Smooth muscle cell (in vitro differentiated cells): ENCODE measurements around the gene NARS2. TPM values are rescaled to one million over a fixed set of nuclear protein-coding genes. Genes with fewer than 3 reads are reported as not detected.

ENCODE experiments used
- DNase-seq: peaks from one replicate; lab custom pipeline; 2025; ENCODE audit not compliant: unreplicated experiment; lab: John Stamatoyannopoulos, UW
- H2AFZ ChIP-seq: fragments of 200-600 bp; sonication (generic); 2 replicates; pipeline ENCODE4 v1.6.0; 2016; ENCODE audit warnings: antibody characterized with exemption, low read depth, mild to moderate bottlenecking
- H3F3A ChIP-seq: fragments of 200-600 bp; sonication (generic); 2 replicates; pipeline ENCODE4 v1.6.0; 2017; ENCODE audit warnings: antibody characterized with exemption, low read depth
- H3K27ac ChIP-seq: fragments of 200-600 bp; sonication (generic); 2 replicates; pipeline ENCODE4 v1.5.1; 2016; ENCODE audit warnings: low read depth, mild to moderate bottlenecking
- H3K27me3 ChIP-seq: fragments of 200-600 bp; sonication (generic); 2 replicates; pipeline ENCODE4 v1.6.1; 2016; ENCODE audit warnings: low read depth, mild to moderate bottlenecking
- H3K36me3 ChIP-seq: fragments of 200-600 bp; sonication (generic); 2 replicates; pipeline ENCODE4 v1.5.1; 2016; ENCODE audit warnings: low read depth
- H3K4me1 ChIP-seq: fragments of 200-600 bp; sonication (generic); 2 replicates; pipeline ENCODE4 v1.5.1; 2016; ENCODE audit warnings: low read depth
- H3K4me2 ChIP-seq: fragments of 200-600 bp; sonication (generic); 2 replicates; pipeline ENCODE4 v1.6.0; 2016; ENCODE audit warnings: mild to moderate bottlenecking
- H3K4me3 ChIP-seq: fragments of 200-600 bp; sonication (generic); 2 replicates; pipeline ENCODE4 v1.5.1; 2016; ENCODE audit warnings: mild to moderate bottlenecking
- H3K79me2 ChIP-seq: fragments of 200-600 bp; sonication (generic); 2 replicates; pipeline ENCODE4 v1.6.0; 2016; ENCODE audit warnings: low read depth, mild to moderate bottlenecking
- H3K9ac ChIP-seq: fragments of 200-600 bp; sonication (generic); 2 replicates; pipeline ENCODE4 v1.6.0; 2016; ENCODE audit warnings: low read depth
- H3K9me3 ChIP-seq: fragments of 200-600 bp; sonication (generic); replicated peaks from 2 replicates; pipeline ENCODE4 v1.5.1; 2016; ENCODE audit warnings: low read depth
- H4K20me1 ChIP-seq: fragments of 200-600 bp; sonication (generic); 2 replicates; pipeline ENCODE4 v1.6.0; 2016; ENCODE audit warnings: low read depth
- WGBS: methylation state at CpG from one replicate; pipeline ENCODE4 v1.1.7; 2016; ENCODE audit warnings: low lambda C conversion rate; 5-methylcytosine and 5-hydroxymethylcytosine counted together
- polyA plus RNA-seq: library from polyadenylated mRNA; unstranded; fragments of >200 nt; fragmentation: Nextera tagmentation; extraction: Ambion mirVana; gene quantifications from 2 replicates; pipeline ENCODE4 v1.2.1, GENCODE V29; 2016
- total RNA-seq: library from RNA; depleted of rRNA; stranded (reverse); fragments of >200 nt; gene quantifications from 2 replicates; pipeline ENCODE4 v1.2.3, GENCODE V29; 2014
- TF ChIP-seq, protein P1 (sequence below): fragments of 200-600 bp; sonication (generic); IDR thresholded peaks from 2 replicates; pipeline ENCODE4 v1.5.1; 2017; ENCODE audit warnings: borderline replicate concordance, mild to moderate bottlenecking, antibody characterized with exemption; ENCODE audit not compliant: insufficient read depth, poor library complexity, severe bottlenecking

Gene NARS2
- total and polyA plus RNA-seq, 2 experiments from 2014 or later, result 12.2 to 17.4 TPM

DNA sequence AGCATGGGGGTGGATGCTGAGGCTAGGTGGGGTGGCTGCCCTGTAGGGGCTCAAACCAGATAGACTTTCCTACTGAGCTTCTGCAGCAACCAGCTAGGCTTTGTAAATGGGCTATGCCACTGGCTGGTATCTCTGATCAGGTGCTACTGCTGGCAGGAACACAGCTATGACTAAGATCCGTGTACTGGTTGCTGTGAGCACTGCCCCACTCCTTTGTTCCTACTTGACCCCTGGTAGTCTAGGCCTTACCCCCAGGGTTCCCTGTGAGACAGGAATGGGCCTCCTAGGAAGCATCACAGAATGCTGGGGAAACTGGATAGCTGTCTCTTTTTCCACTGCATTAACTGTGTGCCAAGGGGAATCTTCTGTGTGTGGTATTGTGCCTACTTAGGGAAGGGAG, 98.6 kb downstream of the NARS2 start:
- H2AFZ ChIP-seq, result no peak overlapping the region
- H3K27ac ChIP-seq, result no peak overlapping the region
- no peaks in the 10 kb centered on the region for H3K4me1 ChIP-seq
- WGBS, result 84% methylated on average over 1 of the region's 1 CpG
- H3K9me3 ChIP-seq, result no peaks in the 10 kb centered on the region
- no peaks in the 10 kb centered on the region for H3F3A ChIP-seq
- H3K4me2 ChIP-seq, result no peak overlapping the region
- TF ChIP-seq, protein P1, sequence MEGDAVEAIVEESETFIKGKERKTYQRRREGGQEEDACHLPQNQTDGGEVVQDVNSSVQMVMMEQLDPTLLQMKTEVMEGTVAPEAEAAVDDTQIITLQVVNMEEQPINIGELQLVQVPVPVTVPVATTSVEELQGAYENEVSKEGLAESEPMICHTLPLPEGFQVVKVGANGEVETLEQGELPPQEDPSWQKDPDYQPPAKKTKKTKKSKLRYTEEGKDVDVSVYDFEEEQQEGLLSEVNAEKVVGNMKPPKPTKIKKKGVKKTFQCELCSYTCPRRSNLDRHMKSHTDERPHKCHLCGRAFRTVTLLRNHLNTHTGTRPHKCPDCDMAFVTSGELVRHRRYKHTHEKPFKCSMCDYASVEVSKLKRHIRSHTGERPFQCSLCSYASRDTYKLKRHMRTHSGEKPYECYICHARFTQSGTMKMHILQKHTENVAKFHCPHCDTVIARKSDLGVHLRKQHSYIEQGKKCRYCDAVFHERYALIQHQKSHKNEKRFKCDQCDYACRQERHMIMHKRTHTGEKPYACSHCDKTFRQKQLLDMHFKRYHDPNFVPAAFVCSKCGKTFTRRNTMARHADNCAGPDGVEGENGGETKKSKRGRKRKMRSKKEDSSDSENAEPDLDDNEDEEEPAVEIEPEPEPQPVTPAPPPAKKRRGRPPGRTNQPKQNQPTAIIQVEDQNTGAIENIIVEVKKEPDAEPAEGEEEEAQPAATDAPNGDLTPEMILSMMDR, result no peak
- no peak overlapping the region for H3K9ac ChIP-seq
- H4K20me1 ChIP-seq, result no peaks in the 10 kb centered on the region
- H3K36me3 ChIP-seq, result no peaks in the 10 kb centered on the region
- DNase-seq, result no peak
- H3K27me3 ChIP-seq, result no peaks in the 10 kb centered on the region
- no peaks in the 10 kb centered on the region for H3K79me2 ChIP-seq
- no peak overlapping the region for H3K4me3 ChIP-seq

- Histone ChIP-seq H3K27me3 (no peaks in the 10 kb centered on the region), H3F3A (no peaks in the 10 kb centered on the region), H3K4me3 (no peak overlapping the region), H3K36me3 (no peaks in the 10 kb centered on the region), H3K27ac (no peak overlapping the region), H3K4me2 (no peak overlapping the region), H3K4me1 (no peaks in the 10 kb centered on the region), H3K9me3 (no peaks in the 10 kb centered on the region), H3K9ac (no peak overlapping the region), H3K79me2 (no peaks in the 10 kb centered on the region), H4K20me1 (no peaks in the 10 kb centered on the region), H2AFZ (no peak overlapping the region)
- DNase-seq, result no peak
- TF ChIP-seq, protein P1, result no peak
Observed at GRCh38 chr11:78474451-78474850, 100.2 kb downstream of the NARS2 start.

- no peak overlapping the region for H3K4me3 ChIP-seq
- no peaks in the 10 kb centered on the region for H4K20me1 ChIP-seq
- H3K36me3 ChIP-seq, result no peaks in the 10 kb centered on the region
- H3K9me3 ChIP-seq, result no peaks in the 10 kb centered on the region
- H3K79me2 ChIP-seq, result no peaks in the 10 kb centered on the region
- H3F3A ChIP-seq, result no peaks in the 10 kb centered on the region
- H3K27ac ChIP-seq, result no peak overlapping the region
- no peak overlapping the region for H3K9ac ChIP-seq
- TF ChIP-seq, protein P1, result no peak
- H3K4me1 ChIP-seq, result no peaks in the 10 kb centered on the region
- DNase-seq, result no peak
- no peak overlapping the region for H2AFZ ChIP-seq
- no peaks in the 10 kb centered on the region for H3K27me3 ChIP-seq
- H3K4me2 ChIP-seq, result no peak overlapping the region
- 93% methylated on average over 4 of the region's 4 CpGs for WGBS
Observed at GRCh38 chr11:78472905-78473304, 101.8 kb downstream of the NARS2 start.

DNA sequence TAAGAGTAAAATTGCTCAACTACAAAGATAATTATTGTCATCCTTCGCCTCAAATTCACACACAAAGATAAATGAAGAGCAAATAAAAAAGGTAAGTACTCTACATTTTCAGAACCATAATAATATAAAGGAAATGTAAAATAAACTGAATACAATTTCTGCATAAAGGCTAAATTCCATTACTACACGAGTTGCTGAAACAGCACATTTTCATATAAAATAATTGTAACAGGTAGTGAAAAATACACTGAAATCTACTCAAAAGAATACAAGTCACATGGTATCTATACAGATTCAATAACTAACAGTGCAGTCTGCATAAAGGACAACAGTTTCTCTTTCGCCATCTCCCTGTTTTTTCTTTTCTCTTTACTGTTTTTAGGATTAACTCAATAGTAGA, 102.3 kb downstream of the NARS2 start:
- H3K4me2 ChIP-seq, result no peak overlapping the region
- no peaks in the 10 kb centered on the region for H3F3A ChIP-seq
- TF ChIP-seq, protein P1, result no peak
- WGBS, result 94% methylated on average over 3 of the region's 3 CpGs
- no peak for DNase-seq
- H3K4me1 ChIP-seq, result no peaks in the 10 kb centered on the region
- no peaks in the 10 kb centered on the region for H3K79me2 ChIP-seq
- H3K36me3 ChIP-seq, result no peaks in the 10 kb centered on the region
- H3K27me3 ChIP-seq, result no peaks in the 10 kb centered on the region
- no peaks in the 10 kb centered on the region for H3K9me3 ChIP-seq
- no peak overlapping the region for H3K27ac ChIP-seq
- H4K20me1 ChIP-seq, result no peaks in the 10 kb centered on the region
- H3K9ac ChIP-seq, result no peak overlapping the region
- H3K4me3 ChIP-seq, result no peak overlapping the region
- H2AFZ ChIP-seq, result no peak overlapping the region
